ENCODE measurements around the gene EME2.

Gene EME2

GRCh38 chr16:1757714-1758461 is 14.7 kb upstream of the EME2 start:
- Mint-ChIP-seq H3K27ac (no peak overlapping the region), H3K27me3 (no peaks in the 10 kb centered on the region), H3K36me3 (ENCODE audit: low read depth) (peaks cover 4% of the 10 kb centered on the region), H3K4me3 (no peak overlapping the region), H3K4me1 (peaks cover 7% of the 10 kb centered on the region), H3K9me3 (no peaks in the 10 kb centered on the region)
- ATAC-seq, result no peak
- no peak for DNase-seq

GRCh38 chr16:1758923-1759322 is 13.7 kb upstream of the EME2 start:
- no peak for DNase-seq
- H3K4me1 Mint-ChIP-seq, result peaks cover 7% of the 10 kb centered on the region
- no peaks in the 10 kb centered on the region for H3K9me3 Mint-ChIP-seq
- H3K36me3 Mint-ChIP-seq (ENCODE audit: low read depth), result peaks cover 4% of the 10 kb centered on the region
- H3K27me3 Mint-ChIP-seq, result no peaks in the 10 kb centered on the region
- ATAC-seq, result no peak
- H3K4me3 Mint-ChIP-seq, result no peak overlapping the region
- H3K27ac Mint-ChIP-seq, result no peak overlapping the region

GRCh38 chr16:1759511-1759910 is 13.1 kb upstream of the EME2 start:
- ATAC-seq (no peak), DNase-seq (no peak)
- H3K4me3 Mint-ChIP-seq, result no peak overlapping the region
- no peak overlapping the region for H3K27ac Mint-ChIP-seq
- H3K9me3 Mint-ChIP-seq, result no peaks in the 10 kb centered on the region
- H3K36me3 Mint-ChIP-seq (ENCODE audit: low read depth), result peaks cover 4% of the 10 kb centered on the region
- H3K27me3 Mint-ChIP-seq, result no peaks in the 10 kb centered on the region
- H3K4me1 Mint-ChIP-seq, result peaks cover 7% of the 10 kb centered on the region

GRCh38 chr16:1760911-1761310 is 11.7 kb upstream of the EME2 start:
- no peaks in the 10 kb centered on the region for H3K9me3 Mint-ChIP-seq
- peaks cover 4% of the 10 kb centered on the region for H3K36me3 Mint-ChIP-seq (ENCODE audit: low read depth)
- no peak overlapping the region for H3K4me3 Mint-ChIP-seq
- no peaks in the 10 kb centered on the region for H3K27me3 Mint-ChIP-seq
- no peak for DNase-seq
- no peak for ATAC-seq
- H3K4me1 Mint-ChIP-seq, result peaks cover 7% of the 10 kb centered on the region
- H3K27ac Mint-ChIP-seq, result no peak overlapping the region

- no peak overlapping the region for H3K4me3 Mint-ChIP-seq
Measured at GRCh38 chr16:1761751-1762150, 10.9 kb upstream of the EME2 start.

GRCh38 chr16:1762196-1762878 is 10.3 kb upstream of the EME2 start:
- Mint-ChIP-seq H3K27ac (no peak overlapping the region), H3K4me1 (peaks cover 3% of the 10 kb centered on the region), H3K27me3 (no peaks in the 10 kb centered on the region), H3K4me3 (no peak overlapping the region), H3K36me3 (ENCODE audit: low read depth) (peaks cover 4% of the 10 kb centered on the region), H3K9me3 (no peaks in the 10 kb centered on the region)
- DNase-seq (no peak), ATAC-seq (no peak)

More at GRCh38 chr16:1761751-1762150, 10.9 kb upstream of the EME2 start:
- ATAC-seq, result no peak
- Mint-ChIP-seq H3K27ac (no peak overlapping the region), H3K27me3 (no peaks in the 10 kb centered on the region), H3K4me1 (peaks cover 5% of the 10 kb centered on the region), H3K9me3 (no peaks in the 10 kb centered on the region), H3K36me3 (ENCODE audit: low read depth) (peaks cover 4% of the 10 kb centered on the region)
- DNase-seq, result no peak

- H3K4me1 Mint-ChIP-seq, result no peaks in the 10 kb centered on the region
- no peaks in the 10 kb centered on the region for H3K9me3 Mint-ChIP-seq
- H3K4me3 Mint-ChIP-seq, result no peak overlapping the region
- H3K27ac Mint-ChIP-seq, result no peak overlapping the region
- H3K27me3 Mint-ChIP-seq, result no peaks in the 10 kb centered on the region
- DNase-seq (no peak), ATAC-seq (no peak)
- peaks cover 5% of the 10 kb centered on the region for H3K36me3 Mint-ChIP-seq (ENCODE audit: low read depth)
Measured at GRCh38 chr16:1762879-1763520, 9.6 kb upstream of the EME2 start.

- Mint-ChIP-seq H3K4me3 (no peak overlapping the region), H3K9me3 (no peaks in the 10 kb centered on the region), H3K4me1 (no peaks in the 10 kb centered on the region), H3K36me3 (ENCODE audit: low read depth) (peaks cover 6% of the 10 kb centered on the region), H3K27ac (no peak overlapping the region), H3K27me3 (no peaks in the 10 kb centered on the region)
- DNase-seq (no peak), ATAC-seq (no peak)
Measured at GRCh38 chr16:1763521-1764511, 8.8 kb upstream of the EME2 start.

GRCh38 chr16:1764971-1765370 is 7.6 kb upstream of the EME2 start:
- Mint-ChIP-seq H3K36me3 (ENCODE audit: low read depth) (peaks cover 6% of the 10 kb centered on the region), H3K4me3 (no peak overlapping the region), H3K4me1 (no peaks in the 10 kb centered on the region), H3K9me3 (no peaks in the 10 kb centered on the region), H3K27ac (no peak overlapping the region), H3K27me3 (no peaks in the 10 kb centered on the region)
- DNase-seq (no peak), ATAC-seq (no peak)

- Mint-ChIP-seq H3K4me1 (peaks cover 4% of the 10 kb centered on the region), H3K9me3 (no peaks in the 10 kb centered on the region), H3K4me3 (no peak overlapping the region), H3K27me3 (no peaks in the 10 kb centered on the region), H3K27ac (no peak overlapping the region), H3K36me3 (ENCODE audit: low read depth) (peaks cover 8% of the 10 kb centered on the region)
- DNase-seq (no peak), ATAC-seq (no peak)
Measured at GRCh38 chr16:1765826-1766225, 6.8 kb upstream of the EME2 start.

GRCh38 chr16:1766231-1766630 is 6.4 kb upstream of the EME2 start:
- Mint-ChIP-seq H3K27me3 (no peaks in the 10 kb centered on the region), H3K27ac (no peak overlapping the region), H3K4me1 (peaks cover 4% of the 10 kb centered on the region), H3K9me3 (no peaks in the 10 kb centered on the region), H3K36me3 (ENCODE audit: low read depth) (peaks cover 6% of the 10 kb centered on the region), H3K4me3 (no peak overlapping the region)
- ATAC-seq (no peak), DNase-seq (no peak)

- H3K27ac Mint-ChIP-seq, result no peak overlapping the region
Measured at GRCh38 chr16:1766701-1767100, 5.9 kb upstream of the EME2 start.

GRCh38 chr16:1767116-1767994 is 5.3 kb upstream of the EME2 start:
- ATAC-seq (no peak), DNase-seq (no peak)
- Mint-ChIP-seq H3K4me3 (no peak overlapping the region), H3K9me3 (no peaks in the 10 kb centered on the region), H3K27me3 (no peaks in the 10 kb centered on the region), H3K36me3 (ENCODE audit: low read depth) (peaks cover 12% of the 10 kb centered on the region), H3K27ac (no peak overlapping the region), H3K4me1 (peaks cover 8% of the 10 kb centered on the region)

More at GRCh38 chr16:1766701-1767100, 5.9 kb upstream of the EME2 start:
- Mint-ChIP-seq H3K27me3 (no peaks in the 10 kb centered on the region), H3K4me1 (peaks cover 5% of the 10 kb centered on the region), H3K9me3 (no peaks in the 10 kb centered on the region), H3K4me3 (no peak overlapping the region), H3K36me3 (ENCODE audit: low read depth) (peaks cover 5% of the 10 kb centered on the region)
- ATAC-seq, result no peak
- DNase-seq, result no peak

Measured in activated naive CD8-positive, alpha-beta T cell treated with anti-CD3 and anti-CD28 coated beads, Interleukin-2, amount 50 U/mL, for 24 hours (primary cell).